HPDE6-E6E7 (cell line): ENCODE measurements around the gene AIF1L.

ENCODE experiments used
- DNase-seq: peaks from one replicate; pipeline ENCODE4 v3.0.0; 2011; ENCODE audit warnings: missing footprints; ENCODE audit errors: extremely low spot score

Gene AIF1L

DNA sequence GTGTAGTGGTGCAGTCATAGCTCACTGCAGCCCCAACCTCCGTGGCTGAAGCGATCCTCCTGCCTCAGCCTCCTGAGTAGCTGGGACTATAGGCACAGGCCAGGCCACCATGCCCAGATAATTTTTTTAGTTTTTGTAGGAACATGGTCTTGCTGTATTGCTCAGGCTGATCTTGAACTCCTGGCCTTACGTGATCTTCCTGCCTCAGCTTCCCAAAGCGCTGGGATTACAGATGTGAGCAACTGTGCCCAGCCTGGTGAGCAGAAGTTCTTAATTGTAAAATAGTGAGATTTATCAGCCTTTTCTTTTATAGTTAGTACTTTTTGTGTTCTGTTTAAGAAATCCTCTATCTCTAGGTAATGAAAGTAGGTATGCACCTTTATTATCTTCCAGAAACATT, 71.6 kb downstream of the AIF1L start:
- no peak for DNase-seq

DNA sequence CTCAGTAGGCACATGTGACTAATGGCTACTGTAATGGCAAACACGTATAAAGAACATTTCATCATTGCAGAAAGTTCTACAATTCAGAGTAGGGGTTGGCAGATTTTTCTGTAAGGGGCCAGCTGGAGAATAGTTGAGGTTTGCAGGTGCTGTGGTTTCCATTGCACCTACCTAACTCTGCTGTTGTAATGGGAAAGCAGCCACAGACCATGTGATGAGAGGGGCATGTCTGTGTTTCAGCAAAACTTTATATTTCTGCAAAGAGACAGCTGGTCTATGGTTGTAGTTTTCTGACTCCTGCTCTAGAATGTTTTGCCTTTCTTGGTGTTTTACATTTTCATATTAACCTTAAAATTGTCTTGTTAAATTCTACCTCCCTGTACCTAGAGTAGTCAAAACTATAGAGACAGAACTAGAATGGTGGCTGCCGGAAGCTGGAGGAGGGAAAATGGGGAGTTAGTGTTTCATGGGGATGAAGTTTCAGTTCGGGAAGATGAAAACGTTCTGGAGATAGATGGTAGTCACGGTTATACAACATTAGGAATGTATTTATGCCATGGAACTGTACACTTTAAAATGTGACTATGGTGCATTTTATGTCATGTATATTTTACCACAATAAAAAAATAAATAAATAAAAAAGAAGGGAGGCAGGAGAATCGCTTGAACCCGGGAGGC, 73.4 kb downstream of the AIF1L start:
- no peak for DNase-seq
